Neural progenitor cell (in vitro differentiated cells): Measurements from ENCODE around the gene EIF3I. TPM values are rescaled to one million over a fixed set of nuclear protein-coding genes. Genes with fewer than 3 reads are reported as not detected.

Experiments
- DNase-seq: peaks from one replicate; pipeline ENCODE4 v3.0.0-alpha.2; 2016; ENCODE audit warnings: low spot score
- H2AFZ ChIP-seq: fragments of 200-600 bp; sonication (generic); replicated peaks from 2 replicates; pipeline ENCODE4 v1.6.1; 2016; ENCODE audit warnings: antibody characterized with exemption
- H3F3A ChIP-seq: fragments of 200-600 bp; sonication (generic); 2 replicates; pipeline ENCODE4 v1.6.1; 2016; ENCODE audit warnings: antibody characterized with exemption, low read depth
- H3K27ac ChIP-seq: fragments of 200-600 bp; sonication (generic); 2 replicates; pipeline ENCODE4 v1.5.1; 2016; ENCODE audit warnings: mild to moderate bottlenecking
- H3K27me3 ChIP-seq: fragments of 200-600 bp; sonication (generic); 2 replicates; pipeline ENCODE4 v1.6.1; 2016; ENCODE audit warnings: mild to moderate bottlenecking, moderate library complexity
- H3K36me3 ChIP-seq: fragments of 200-600 bp; sonication (generic); 2 replicates; pipeline ENCODE4 v1.5.1; 2016
- H3K4me1 ChIP-seq: fragments of 200-600 bp; sonication (generic); 2 replicates; pipeline ENCODE4 v1.6.1; 2016; ENCODE audit warnings: mixed run types
- H3K4me2 ChIP-seq: fragments of 200-600 bp; sonication (generic); 2 replicates; pipeline ENCODE4 v1.6.1; 2016
- H3K4me3 ChIP-seq: fragments of 200-600 bp; sonication (generic); 2 replicates; pipeline ENCODE4 v1.5.1; 2016
- H3K79me2 ChIP-seq: fragments of 200-600 bp; sonication (generic); 2 replicates; pipeline ENCODE4 v1.6.1; 2016; ENCODE audit warnings: low read depth
- H3K9ac ChIP-seq: fragments of 200-600 bp; sonication (generic); 2 replicates; pipeline ENCODE4 v1.6.1; 2016
- H3K9me3 ChIP-seq: fragments of 200-600 bp; sonication (generic); 2 replicates; pipeline ENCODE4 v1.5.1; 2016; ENCODE audit warnings: low read depth
- H4K20me1 ChIP-seq: fragments of 200-600 bp; sonication (generic); 2 replicates; pipeline ENCODE4 v1.6.1; 2016; ENCODE audit warnings: low read depth
- H3K27ac Mint-ChIP-seq: 3 replicates; pipeline ENCODE4 v1.8.0; 2021; ENCODE audit warnings: mixed read lengths
- H3K27me3 Mint-ChIP-seq: 2 replicates; pipeline ENCODE4 v1.8.0; 2022; ENCODE audit warnings: low read depth, mild to moderate bottlenecking, inconsistent platforms, moderate library complexity, mixed read lengths; ENCODE audit not compliant: insufficient read depth
- H3K36me3 Mint-ChIP-seq: 3 replicates; pipeline ENCODE4 v1.8.0; 2021; ENCODE audit warnings: mixed read lengths
- H3K4me1 Mint-ChIP-seq: 3 replicates; pipeline ENCODE4 v1.8.0; 2021; ENCODE audit warnings: mixed read lengths
- H3K4me3 Mint-ChIP-seq: 3 replicates; pipeline ENCODE4 v1.8.0; 2021; ENCODE audit warnings: mild to moderate bottlenecking, moderate library complexity, mixed read lengths
- H3K9me3 Mint-ChIP-seq: 3 replicates; pipeline ENCODE4 v1.8.0; 2020; ENCODE audit warnings: mixed read lengths
- EZH2 ChIP-seq: fragments of 200-600 bp; sonication (generic); IDR thresholded peaks from 2 replicates; pipeline ENCODE4 v1.6.1; 2017; ENCODE audit warnings: antibody characterized with exemption, mild to moderate bottlenecking, moderate library complexity
- EZH2phosphoT487 ChIP-seq: fragments of 200-600 bp; sonication (generic); IDR thresholded peaks from 2 replicates; pipeline ENCODE4 v1.6.1; 2017; ENCODE audit warnings: antibody characterized with exemption
- small RNA-seq: library from RNA; depleted of rRNA; stranded (forward); fragments of <200 nt; gene quantifications from one replicate; pipeline ENCODE3, GENCODE V24; 2015
- total RNA-seq: library from RNA; depleted of rRNA; stranded (reverse); fragments of >200 nt; gene quantifications from 2 replicates; pipeline ENCODE4 v1.2.3, GENCODE V29; 2015; ENCODE audit warnings: low replicate concordance
- TF ChIP-seq, protein P1 (sequence below): fragments of 200-600 bp; sonication (generic); IDR thresholded peaks from 2 replicates; pipeline ENCODE4 v1.5.1; 2017; ENCODE audit warnings: antibody characterized with exemption, mild to moderate bottlenecking

EIF3I gene
- total RNA-seq, 1 donor from 2014 or later, result 204 TPM

DNA sequence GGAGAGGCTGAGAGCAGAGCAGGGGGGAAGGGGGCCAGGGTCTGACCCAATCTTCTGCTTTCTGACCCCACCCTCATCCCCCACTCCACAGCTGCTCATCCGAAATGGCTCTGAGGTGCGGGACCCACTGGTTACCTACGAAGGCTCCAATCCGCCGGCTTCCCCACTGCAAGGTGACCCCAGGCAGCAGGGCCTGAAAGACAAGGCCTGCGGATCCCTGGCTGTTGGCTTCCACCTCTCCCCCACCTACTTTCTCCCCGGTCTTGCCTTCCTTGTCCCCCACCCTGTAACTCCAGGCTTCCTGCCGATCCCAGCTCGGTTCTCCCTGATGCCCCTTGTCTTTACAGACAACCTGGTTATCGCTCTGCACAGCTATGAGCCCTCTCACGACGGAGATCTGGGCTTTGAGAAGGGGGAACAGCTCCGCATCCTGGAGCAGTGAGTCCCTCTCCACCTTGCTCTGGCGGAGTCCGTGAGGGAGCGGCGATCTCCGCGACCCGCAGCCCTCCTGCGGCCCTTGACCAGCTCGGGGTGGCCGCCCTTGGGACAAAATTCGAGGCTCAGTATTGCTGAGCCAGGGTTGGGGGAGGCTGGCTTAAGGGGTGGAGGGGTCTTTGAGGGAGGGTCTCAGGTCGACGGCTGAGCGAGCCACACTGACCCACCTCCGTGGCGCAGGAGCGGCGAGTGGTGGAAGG lies 52.6 kb downstream of the EIF3I start:
- Histone ChIP-seq H3K27ac (no peak overlapping the region), H3K9me3 (no peaks in the 10 kb centered on the region), H3K9ac (no peak overlapping the region), H3K27me3 (peaks cover 7% of the 10 kb centered on the region), H3K79me2 (no peaks in the 10 kb centered on the region), H2AFZ (peak overlapping the region; percentile 24), H3K4me3 (no peak overlapping the region), H3F3A (no peaks in the 10 kb centered on the region), H3K36me3 (no peaks in the 10 kb centered on the region), H4K20me1 (no peaks in the 10 kb centered on the region), H3K4me2 (no peak overlapping the region), H3K4me1 (peaks cover 9% of the 10 kb centered on the region)
- Mint-ChIP-seq H3K27me3 (peaks cover 3% of the 10 kb centered on the region), H3K36me3 (no peaks in the 10 kb centered on the region), H3K4me1 (peaks cover 21% of the 10 kb centered on the region), H3K4me3 (no peak overlapping the region), H3K9me3 (no peaks in the 10 kb centered on the region), H3K27ac (no peak overlapping the region)
- TF ChIP-seq, protein P1, sequence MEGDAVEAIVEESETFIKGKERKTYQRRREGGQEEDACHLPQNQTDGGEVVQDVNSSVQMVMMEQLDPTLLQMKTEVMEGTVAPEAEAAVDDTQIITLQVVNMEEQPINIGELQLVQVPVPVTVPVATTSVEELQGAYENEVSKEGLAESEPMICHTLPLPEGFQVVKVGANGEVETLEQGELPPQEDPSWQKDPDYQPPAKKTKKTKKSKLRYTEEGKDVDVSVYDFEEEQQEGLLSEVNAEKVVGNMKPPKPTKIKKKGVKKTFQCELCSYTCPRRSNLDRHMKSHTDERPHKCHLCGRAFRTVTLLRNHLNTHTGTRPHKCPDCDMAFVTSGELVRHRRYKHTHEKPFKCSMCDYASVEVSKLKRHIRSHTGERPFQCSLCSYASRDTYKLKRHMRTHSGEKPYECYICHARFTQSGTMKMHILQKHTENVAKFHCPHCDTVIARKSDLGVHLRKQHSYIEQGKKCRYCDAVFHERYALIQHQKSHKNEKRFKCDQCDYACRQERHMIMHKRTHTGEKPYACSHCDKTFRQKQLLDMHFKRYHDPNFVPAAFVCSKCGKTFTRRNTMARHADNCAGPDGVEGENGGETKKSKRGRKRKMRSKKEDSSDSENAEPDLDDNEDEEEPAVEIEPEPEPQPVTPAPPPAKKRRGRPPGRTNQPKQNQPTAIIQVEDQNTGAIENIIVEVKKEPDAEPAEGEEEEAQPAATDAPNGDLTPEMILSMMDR, result no peak
- TF ChIP-seq EZH2phosphoT487, result no peak
- no peak for TF ChIP-seq EZH2
- DNase-seq, result no peak

DNA sequence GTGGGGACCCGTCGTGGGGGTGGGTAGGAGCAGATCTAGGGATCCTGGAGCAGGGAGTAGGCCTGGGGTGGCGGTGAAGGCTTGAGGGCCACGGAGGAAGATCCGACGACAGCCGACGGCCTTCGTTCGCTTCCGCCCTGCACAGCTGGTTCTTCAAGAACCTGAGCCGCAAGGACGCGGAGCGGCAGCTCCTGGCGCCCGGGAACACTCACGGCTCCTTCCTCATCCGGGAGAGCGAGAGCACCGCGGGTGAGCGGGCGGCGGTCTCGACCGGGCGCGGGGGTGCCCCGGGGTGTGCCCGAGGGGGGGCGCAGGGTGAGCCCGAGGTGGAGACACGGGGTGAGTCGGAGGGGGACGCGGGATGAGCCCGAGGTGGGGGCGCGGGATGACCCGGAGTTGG lies 53.2 kb downstream of the EIF3I start:
- Histone ChIP-seq H3F3A (no peaks in the 10 kb centered on the region), H3K36me3 (no peaks in the 10 kb centered on the region), H3K27ac (no peak overlapping the region), H3K79me2 (no peaks in the 10 kb centered on the region), H3K4me2 (no peak overlapping the region), H2AFZ (no peak overlapping the region), H3K9ac (no peak overlapping the region), H3K4me3 (no peak overlapping the region), H3K9me3 (no peaks in the 10 kb centered on the region), H4K20me1 (no peaks in the 10 kb centered on the region), H3K27me3 (peaks cover 7% of the 10 kb centered on the region), H3K4me1 (peaks cover 9% of the 10 kb centered on the region)
- no peak for TF ChIP-seq EZH2phosphoT487
- TF ChIP-seq, protein P1, result no peak
- no peak for TF ChIP-seq EZH2
- Mint-ChIP-seq H3K4me1 (peaks cover 21% of the 10 kb centered on the region), H3K36me3 (no peaks in the 10 kb centered on the region), H3K9me3 (no peaks in the 10 kb centered on the region), H3K27me3 (peaks cover 3% of the 10 kb centered on the region), H3K4me3 (no peak overlapping the region), H3K27ac (no peak overlapping the region)
- no peak for DNase-seq

DNA sequence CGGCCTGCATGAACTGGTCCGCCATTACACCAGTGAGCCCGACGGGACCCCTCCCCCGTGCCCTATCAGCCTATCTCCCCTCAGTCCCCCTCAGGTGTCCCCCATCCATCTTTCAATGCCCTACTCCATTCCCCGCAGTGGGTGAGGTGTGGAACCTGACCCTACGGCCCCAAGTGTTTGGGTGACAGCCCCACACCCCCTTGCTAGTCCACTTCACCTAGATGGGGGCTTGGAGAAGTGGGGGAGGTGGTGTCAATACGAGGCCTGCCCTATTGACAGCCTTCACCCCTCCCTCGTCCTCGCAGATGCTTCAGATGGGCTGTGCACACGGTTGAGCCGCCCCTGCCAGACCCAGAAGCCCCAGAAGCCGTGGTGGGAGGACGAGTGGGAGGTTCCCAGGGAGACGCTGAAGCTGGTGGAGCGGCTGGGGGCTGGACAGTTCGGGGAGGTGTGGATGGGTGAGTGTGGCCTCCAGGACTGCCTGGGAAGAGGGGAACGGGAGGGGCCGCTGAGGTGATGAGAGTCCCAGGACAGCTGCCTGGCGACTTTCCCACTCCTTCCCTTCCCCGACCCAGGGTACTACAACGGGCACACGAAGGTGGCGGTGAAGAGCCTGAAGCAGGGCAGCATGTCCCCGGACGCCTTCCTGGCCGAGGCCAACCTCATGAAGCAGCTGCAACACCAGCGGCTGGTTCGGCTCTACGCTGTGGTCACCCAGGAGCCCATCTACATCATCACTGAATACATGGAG lies 54.0 kb downstream of the EIF3I start:
- Histone ChIP-seq H3K27me3 (peaks cover 7% of the 10 kb centered on the region), H3F3A (no peaks in the 10 kb centered on the region), H3K4me3 (no peak overlapping the region), H3K79me2 (no peaks in the 10 kb centered on the region), H3K4me1 (peaks cover 9% of the 10 kb centered on the region), H3K9ac (no peak overlapping the region), H3K4me2 (no peak overlapping the region), H4K20me1 (no peaks in the 10 kb centered on the region), H2AFZ (no peak overlapping the region), H3K27ac (no peak overlapping the region), H3K9me3 (no peaks in the 10 kb centered on the region), H3K36me3 (no peaks in the 10 kb centered on the region)
- DNase-seq, result no peak
- TF ChIP-seq, protein P1, result no peak
- TF ChIP-seq EZH2phosphoT487, result no peak
- no peak overlapping the region for H3K4me3 Mint-ChIP-seq
- peaks cover 3% of the 10 kb centered on the region for H3K27me3 Mint-ChIP-seq
- H3K27ac Mint-ChIP-seq, result no peak overlapping the region
- H3K9me3 Mint-ChIP-seq, result no peaks in the 10 kb centered on the region
- H3K36me3 Mint-ChIP-seq, result no peaks in the 10 kb centered on the region
- H3K4me1 Mint-ChIP-seq, result peaks cover 21% of the 10 kb centered on the region

Small RNA genes within 50 kb of the gene (small RNA-seq; reads per million reads assigned to genes)
- not detected for gene RF00017

Other genes with a start within 250 kb of the EIF3I start
- gene KHDRBS1, start 208.5 kb upstream of the EIF3I start, total RNA-seq, result 159 and 201 TPM in 2 replicates
- 2.3 and 11.7 TPM in 2 replicates for gene TMEM39B, start 149.5 kb upstream of the EIF3I start, total RNA-seq
- 58.5 and 69.3 TPM in 2 replicates for gene KPNA6, start 114.4 kb upstream of the EIF3I start, total RNA-seq
- 37.2 and 51.0 TPM in 2 replicates for gene TXLNA, start 42.7 kb upstream of the EIF3I start, total RNA-seq
- 6.5 and 16.4 TPM in 2 replicates for gene CCDC28B, start 21.8 kb upstream of the EIF3I start, total RNA-seq
- gene IQCC, start 16.7 kb upstream of the EIF3I start, total RNA-seq, result 5.6 and 5.8 TPM in 2 replicates
- not detected in 2 replicates for gene DCDC2B, start 13.3 kb upstream of the EIF3I start, total RNA-seq
- gene TMEM234, start 54 bp upstream of the EIF3I start, total RNA-seq, result 6.0 and 13.7 TPM in 2 replicates
- gene FAM167B, start 24.8 kb downstream of the EIF3I start, total RNA-seq, result 0.17 and 5.3 TPM in 2 replicates
- gene LCK, start 28.9 kb downstream of the EIF3I start, total RNA-seq, result 0.32 and 0.77 TPM in 2 replicates
- gene HDAC1, start 69.7 kb downstream of the EIF3I start, total RNA-seq, result 129 and 145 TPM in 2 replicates
- gene MARCKSL1, start 113.8 kb downstream of the EIF3I start, total RNA-seq, result 258 and 542 TPM in 2 replicates
- gene FAM229A, start 140.1 kb downstream of the EIF3I start, total RNA-seq, result 3.8 and 7.6 TPM in 2 replicates
- not detected in 2 replicates for gene TSSK3, start 140.1 kb downstream of the EIF3I start, total RNA-seq
- 47.5 and 67.4 TPM in 2 replicates for gene BSDC1, start 172.0 kb downstream of the EIF3I start, total RNA-seq
- 4.2 and 5.6 TPM in 2 replicates for gene ZBTB8B, start 242.7 kb downstream of the EIF3I start, total RNA-seq